ENCODE measurements around the gene FAR2.
A peak's percentile ranks its signal among the peaks of the same experiment; 100 is the strongest.
"Not testable (repeated sequence)": the region's sequence is repeated elsewhere in the genome, so short reads cannot be mapped to it uniquely, and the experiment has no call there.

The FAR2 gene

GRCh38 chr12:29286081-29286790 lies 137.2 kb downstream of the FAR2 start:
- no peak for DNase-seq

GRCh38 chr12:29287622-29288021 lies 138.5 kb downstream of the FAR2 start:
- no peak for DNase-seq

DNA sequence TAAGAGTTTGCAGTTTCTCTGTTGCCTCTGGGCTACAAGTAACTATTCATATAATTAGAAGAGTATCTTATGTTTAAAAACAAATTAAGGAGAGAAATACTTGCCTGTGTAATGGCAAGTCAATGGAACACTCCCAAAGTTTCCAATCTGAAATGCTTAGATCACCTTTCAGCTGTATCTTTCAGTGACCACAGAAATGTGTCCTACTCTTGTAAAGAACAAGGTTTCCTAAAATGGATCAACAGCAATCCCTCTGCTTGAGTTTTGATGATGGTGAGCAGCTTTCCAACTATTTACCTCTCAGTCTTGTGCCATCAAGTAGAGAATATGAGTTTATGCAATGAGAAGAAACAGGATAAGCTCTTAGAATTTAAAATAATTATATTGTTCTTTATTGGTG lies 139.0 kb downstream of the FAR2 start:
- no peak for DNase-seq

GRCh38 chr12:29290475-29290874 lies 141.4 kb downstream of the FAR2 start:
- DNase-seq, result not testable (repeated sequence)

DNA sequence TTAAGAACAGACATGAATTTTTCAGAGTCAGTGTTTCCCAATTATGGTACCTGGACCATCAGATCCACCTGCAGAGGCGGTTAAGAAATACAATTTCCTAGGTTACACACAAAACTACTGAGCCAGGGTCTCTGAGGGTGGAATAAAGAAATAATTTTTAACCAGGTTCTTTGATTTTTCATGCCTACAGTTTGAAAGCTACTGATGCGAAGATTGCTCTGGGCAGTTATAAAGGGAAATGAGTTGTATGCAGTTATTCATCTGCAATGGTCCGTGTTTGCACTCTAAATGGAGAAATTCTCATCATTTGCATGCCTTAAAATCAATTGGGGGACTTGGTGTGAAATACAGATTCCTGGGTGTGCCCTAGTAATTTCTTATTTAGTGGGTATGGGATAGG lies 142.1 kb downstream of the FAR2 start:
- DNase-seq, result no peak

- no peak for DNase-seq
These were observed 150.6 kb downstream of the FAR2 start for GRCh38 chr12:29299633-29300032.

- no peak for DNase-seq
These were observed 152.0 kb downstream of the FAR2 start for GRCh38 chr12:29301114-29301513.

DNA sequence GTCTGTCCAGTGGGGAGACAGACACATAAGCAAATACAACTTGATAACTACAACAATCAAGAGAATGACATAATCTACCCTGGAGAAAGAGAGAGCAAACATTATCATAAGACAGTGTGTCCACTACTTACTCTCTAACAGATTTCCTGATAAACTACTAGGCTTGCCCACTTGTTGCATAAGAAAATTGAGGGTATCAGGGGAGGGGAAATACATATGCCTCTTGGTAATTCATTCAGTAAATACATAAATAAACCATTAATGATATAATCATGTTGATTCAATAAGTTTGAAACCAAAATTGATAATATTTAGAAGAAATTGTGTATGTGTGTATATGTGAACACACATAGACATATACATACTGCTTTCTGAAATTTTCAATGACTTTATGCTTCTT lies 155.3 kb downstream of the FAR2 start:
- no peak for DNase-seq

DNA sequence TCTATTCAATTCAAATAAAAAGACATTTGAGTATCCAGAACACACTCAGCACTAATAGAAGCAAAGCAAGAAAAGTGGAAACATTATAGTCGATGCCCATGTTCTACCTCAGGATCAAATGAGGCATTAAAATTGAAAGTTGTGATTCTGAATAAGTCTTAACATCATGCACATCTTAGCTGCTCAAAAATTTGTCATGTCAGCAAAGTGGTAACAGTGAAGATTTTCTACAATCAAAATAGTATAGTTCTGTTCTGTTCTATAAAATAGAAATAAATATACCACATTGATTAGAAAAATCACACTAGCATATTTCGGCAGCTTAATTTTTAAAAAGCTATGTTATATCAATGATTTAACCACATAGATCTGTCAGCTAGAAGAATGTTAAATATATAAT lies 157.2 kb downstream of the FAR2 start:
- DNase-seq, result no peak

DNA sequence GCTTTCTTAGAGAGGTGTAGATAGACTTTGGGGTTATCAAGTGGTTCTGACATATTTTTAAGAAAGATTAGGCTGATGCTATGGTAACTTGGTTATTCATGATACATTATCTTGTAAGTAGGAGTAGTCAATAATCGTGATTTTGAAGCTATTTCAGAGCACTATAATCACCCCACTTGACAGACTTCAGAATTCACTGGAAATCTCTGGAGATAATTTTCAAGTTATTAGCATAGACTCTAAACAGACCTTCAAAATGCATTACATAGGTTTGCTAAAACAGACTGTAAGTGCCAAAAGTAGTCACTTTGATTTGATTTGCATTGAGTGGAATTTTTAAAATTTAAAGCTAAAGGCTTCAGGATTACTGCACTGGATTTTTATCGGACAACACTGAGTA lies 157.6 kb downstream of the FAR2 start:
- DNase-seq, result no peak

- peak; percentile 11 for DNase-seq
These were observed 160.3 kb downstream of the FAR2 start for GRCh38 chr12:29309320-29309902.

GRCh38 chr12:29310899-29311298 lies 161.8 kb downstream of the FAR2 start:
- DNase-seq, result no peak

DNA sequence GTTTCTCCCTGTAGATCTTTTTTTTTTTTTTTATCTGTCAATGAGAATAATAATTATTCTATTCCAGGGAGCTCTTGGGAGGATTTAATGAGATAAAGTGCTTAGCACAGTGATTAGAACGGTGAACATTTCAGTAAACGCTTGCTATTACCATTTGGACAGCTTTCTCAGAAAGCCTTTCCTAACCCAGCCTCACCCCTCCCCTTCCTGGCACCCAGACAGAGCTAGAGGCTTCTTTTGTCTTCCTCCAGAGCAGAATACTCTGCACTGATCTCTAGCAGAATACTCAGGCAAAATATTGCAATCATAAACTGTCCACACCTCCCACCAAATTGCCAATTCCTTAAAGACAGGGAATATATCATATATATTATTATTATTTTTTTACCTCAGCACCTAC lies 165.3 kb downstream of the FAR2 start:
- peak; percentile 84 for DNase-seq

GRCh38 chr12:29316752-29317151 lies 167.7 kb downstream of the FAR2 start:
- peak; percentile 16 for DNase-seq

GRCh38 chr12:29317556-29318363 lies 168.7 kb downstream of the FAR2 start:
- peak; percentile 91 for DNase-seq

DNA sequence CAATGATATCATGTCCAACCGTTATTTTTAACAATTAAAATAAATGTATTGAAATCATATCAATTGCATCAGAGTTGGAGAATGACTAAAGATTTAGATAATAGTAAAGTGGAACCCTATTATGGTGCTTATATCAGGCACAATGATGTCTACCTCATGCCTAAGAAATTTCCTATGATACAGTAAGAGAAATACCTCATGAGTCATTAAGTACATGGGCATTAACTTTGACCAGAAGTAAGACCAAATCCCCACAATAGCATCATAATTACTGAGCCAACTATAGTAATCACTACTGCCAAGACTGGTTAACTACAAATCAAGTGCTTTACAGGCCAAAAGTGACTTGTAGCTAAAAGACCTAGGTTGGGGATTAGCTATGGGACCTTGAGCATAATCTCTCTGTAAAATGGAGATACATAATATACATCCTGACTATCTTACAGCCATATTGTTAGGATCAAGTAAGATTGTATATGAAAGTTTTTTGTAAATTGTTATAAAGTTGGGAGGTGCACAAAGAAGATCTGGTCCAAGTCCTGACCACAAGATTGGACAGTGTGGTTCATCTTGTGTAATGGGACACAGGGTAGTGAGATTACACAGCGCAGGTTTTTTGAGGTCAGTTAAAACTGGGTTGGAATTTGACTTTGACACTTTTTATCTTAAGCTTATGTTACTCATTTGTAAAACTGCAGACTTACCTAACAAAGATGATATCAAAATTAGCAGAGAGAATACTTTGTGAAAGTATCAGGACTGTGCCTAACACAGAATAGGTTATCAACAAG lies 171.4 kb downstream of the FAR2 start:
- no peak for DNase-seq

DNA sequence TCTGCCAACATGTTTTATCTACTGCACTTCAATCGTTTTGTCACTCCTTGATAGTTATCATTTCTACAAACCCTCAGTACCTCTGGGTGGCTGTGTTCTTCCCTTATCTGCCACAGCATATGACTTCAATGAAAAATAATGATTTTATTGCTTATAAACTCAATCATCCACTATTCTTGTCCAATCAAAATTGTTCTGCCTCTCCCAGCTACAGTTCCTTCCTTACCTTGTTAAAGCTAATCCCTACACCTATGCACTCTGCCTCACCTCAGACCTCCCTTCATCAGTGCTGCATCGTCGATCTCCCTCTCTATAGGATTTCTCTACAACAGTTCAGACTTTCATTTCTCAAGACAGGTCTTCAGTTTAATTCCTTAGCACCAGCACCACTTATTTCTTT lies 173.1 kb downstream of the FAR2 start:
- no peak for DNase-seq

- no peak for DNase-seq
These were observed 180.3 kb downstream of the FAR2 start for GRCh38 chr12:29329411-29329810.

GRCh38 chr12:29333178-29333577 lies 184.1 kb downstream of the FAR2 start:
- no peak for DNase-seq

- DNase-seq, result no peak
These were observed 185.9 kb downstream of the FAR2 start for GRCh38 chr12:29334937-29335336.

GRCh38 chr12:29337325-29337724 lies 188.2 kb downstream of the FAR2 start:
- no peak for DNase-seq

- DNase-seq, result no peak
These were observed 194.1 kb downstream of the FAR2 start for GRCh38 chr12:29343022-29343799.

All from NCI-H82 (cell line).